Astrocyte (in vitro differentiated cells and primary cell): ENCODE results near the gene SCUBE1. TPM values are rescaled to one million over a fixed set of nuclear protein-coding genes. Genes with fewer than 3 reads are reported as not detected.

Experiments used
- DNase-seq: peaks from one replicate; pipeline ENCODE4 v3.0.0-alpha.2; 2010; ENCODE audit warnings: low read depth
- FAIRE-seq: peaks from 2 replicates; lab custom pipeline; 2011; peaks lifted over from hg19 to GRCh38; lab: Jason Lieb, UNC
- H2AFZ ChIP-seq: 2 replicates; pipeline ENCODE4 v1.6.0; 2012; ENCODE audit warnings: low read depth, low read length, inconsistent platforms
- H3K27ac ChIP-seq: 2 replicates; pipeline ENCODE4 v1.5.1; 2011; ENCODE audit warnings: low read depth, low read length, inconsistent platforms
- H3K27me3 ChIP-seq: 2 replicates; pipeline ENCODE4 v1.6.0; 2011; ENCODE audit warnings: low read length, inconsistent platforms; ENCODE audit not compliant: insufficient read depth
- H3K36me3 ChIP-seq: 2 replicates; pipeline ENCODE4 v1.5.1; 2011; ENCODE audit warnings: low read length, inconsistent platforms; ENCODE audit not compliant: insufficient read depth
- H3K4me1 ChIP-seq: 2 replicates; pipeline ENCODE4 v1.5.1; 2011; ENCODE audit warnings: low read length, inconsistent platforms; ENCODE audit not compliant: insufficient read depth
- H3K4me2 ChIP-seq: 2 replicates; pipeline ENCODE4 v1.6.0; 2012; ENCODE audit warnings: low read length, inconsistent platforms
- H3K4me3 ChIP-seq: 2 replicates; pipeline ENCODE4 v1.5.1; 2011; ENCODE audit warnings: low read depth, mild to moderate bottlenecking, low read length, inconsistent platforms; ENCODE audit not compliant: insufficient read depth
- H3K79me2 ChIP-seq: 2 replicates; pipeline ENCODE4 v1.6.0; 2012; ENCODE audit warnings: mild to moderate bottlenecking, low read length, inconsistent platforms; ENCODE audit not compliant: insufficient read depth
- H3K9ac ChIP-seq: 2 replicates; pipeline ENCODE4 v1.6.0; 2012; ENCODE audit warnings: mild to moderate bottlenecking, low read length, inconsistent platforms
- H3K9me3 ChIP-seq: 2 replicates; pipeline ENCODE4 v1.5.1; 2012; ENCODE audit warnings: low read depth, mild to moderate bottlenecking, low read length, inconsistent platforms; ENCODE audit not compliant: insufficient read depth
- H4K20me1 ChIP-seq: 2 replicates; pipeline ENCODE4 v1.6.0; 2012; ENCODE audit warnings: low read length, inconsistent platforms; ENCODE audit not compliant: insufficient read depth
- H3K27ac Mint-ChIP-seq: one replicate; pipeline ENCODE4 v1.8.0; 2021; ENCODE audit warnings: mild to moderate bottlenecking, mixed read lengths; ENCODE audit not compliant: unreplicated experiment
- H3K27me3 Mint-ChIP-seq: one replicate; pipeline ENCODE4 v1.8.0; 2021; ENCODE audit warnings: low read depth, mixed read lengths; ENCODE audit not compliant: unreplicated experiment
- H3K36me3 Mint-ChIP-seq: one replicate; pipeline ENCODE4 v1.8.0; 2021; ENCODE audit warnings: low read depth, mixed read lengths; ENCODE audit not compliant: unreplicated experiment
- H3K4me1 Mint-ChIP-seq: one replicate; pipeline ENCODE4 v1.8.0; 2021; ENCODE audit warnings: low read depth, mixed read lengths; ENCODE audit not compliant: unreplicated experiment
- H3K4me3 Mint-ChIP-seq: one replicate; pipeline ENCODE4 v1.8.0; 2021; ENCODE audit warnings: mild to moderate bottlenecking, moderate library complexity, mixed read lengths; ENCODE audit not compliant: unreplicated experiment
- H3K9me3 Mint-ChIP-seq: one replicate; pipeline ENCODE4 v1.8.0; 2021; ENCODE audit warnings: mild to moderate bottlenecking, mixed read lengths; ENCODE audit not compliant: unreplicated experiment
- EZH2 ChIP-seq: IDR thresholded peaks from 2 replicates; pipeline ENCODE4 v1.6.1; 2012; ENCODE audit warnings: mild to moderate bottlenecking, low read length, inconsistent platforms; ENCODE audit not compliant: insufficient read depth
- total RNA-seq: library from RNA; stranded (reverse); gene quantifications from 2 replicates; pipeline ENCODE4 v1.2.1, GENCODE V29; 2021
- TF ChIP-seq, protein P1 (sequence below): IDR thresholded peaks from 2 replicates; pipeline ENCODE4 v1.5.1; 2011; ENCODE audit warnings: low read depth, mild to moderate bottlenecking, inconsistent platforms, low read length, moderate library complexity; ENCODE audit not compliant: insufficient read depth

Gene SCUBE1
- total RNA-seq, 1 donor from 2014 or later = 0.07 TPM

DNA sequence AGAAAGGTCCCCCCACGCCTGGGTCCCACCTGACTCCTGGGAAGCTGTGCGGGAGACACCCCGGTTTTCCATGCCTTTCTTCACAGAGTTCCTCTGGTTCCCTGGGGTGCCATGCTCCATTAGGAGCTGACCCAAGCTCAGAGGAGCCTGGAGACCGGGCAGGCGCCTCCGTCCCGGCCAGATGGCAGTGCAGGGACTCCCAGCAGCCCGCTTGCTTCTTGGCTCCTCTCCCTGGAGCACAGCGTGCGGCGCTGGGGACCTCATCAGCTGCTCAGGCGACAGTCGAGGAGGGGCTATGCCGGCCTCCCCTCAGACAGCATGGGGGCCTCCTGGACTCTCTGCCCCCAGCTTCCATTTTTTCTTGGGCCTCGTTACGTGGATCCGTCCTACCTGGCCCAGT lies 143.1 kb downstream of the SCUBE1 start:
- TF ChIP-seq, protein P1, sequence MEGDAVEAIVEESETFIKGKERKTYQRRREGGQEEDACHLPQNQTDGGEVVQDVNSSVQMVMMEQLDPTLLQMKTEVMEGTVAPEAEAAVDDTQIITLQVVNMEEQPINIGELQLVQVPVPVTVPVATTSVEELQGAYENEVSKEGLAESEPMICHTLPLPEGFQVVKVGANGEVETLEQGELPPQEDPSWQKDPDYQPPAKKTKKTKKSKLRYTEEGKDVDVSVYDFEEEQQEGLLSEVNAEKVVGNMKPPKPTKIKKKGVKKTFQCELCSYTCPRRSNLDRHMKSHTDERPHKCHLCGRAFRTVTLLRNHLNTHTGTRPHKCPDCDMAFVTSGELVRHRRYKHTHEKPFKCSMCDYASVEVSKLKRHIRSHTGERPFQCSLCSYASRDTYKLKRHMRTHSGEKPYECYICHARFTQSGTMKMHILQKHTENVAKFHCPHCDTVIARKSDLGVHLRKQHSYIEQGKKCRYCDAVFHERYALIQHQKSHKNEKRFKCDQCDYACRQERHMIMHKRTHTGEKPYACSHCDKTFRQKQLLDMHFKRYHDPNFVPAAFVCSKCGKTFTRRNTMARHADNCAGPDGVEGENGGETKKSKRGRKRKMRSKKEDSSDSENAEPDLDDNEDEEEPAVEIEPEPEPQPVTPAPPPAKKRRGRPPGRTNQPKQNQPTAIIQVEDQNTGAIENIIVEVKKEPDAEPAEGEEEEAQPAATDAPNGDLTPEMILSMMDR = no peak
- no peak for TF ChIP-seq EZH2
- FAIRE-seq (no peak), DNase-seq (no peak)
- H3K9me3 ChIP-seq = no peaks in the 10 kb centered on the region
- Mint-ChIP-seq H3K4me3 (no peak overlapping the region), H3K36me3 (no peaks in the 10 kb centered on the region), H3K27me3 (peaks cover 7% of the 10 kb centered on the region), H3K27ac (no peak overlapping the region), H3K4me1 (no peaks in the 10 kb centered on the region), H3K9me3 (peaks cover 6% of the 10 kb centered on the region)
- no peak overlapping the region for H3K9ac ChIP-seq
- no peaks in the 10 kb centered on the region for H4K20me1 ChIP-seq
- no peaks in the 10 kb centered on the region for H3K36me3 ChIP-seq
- H3K79me2 ChIP-seq = no peaks in the 10 kb centered on the region
- peaks cover 2% of the 10 kb centered on the region for H3K27me3 ChIP-seq
- H3K4me1 ChIP-seq = peaks cover 11% of the 10 kb centered on the region
- H3K27ac ChIP-seq = no peak overlapping the region
- H2AFZ ChIP-seq = no peak overlapping the region
- no peak overlapping the region for H3K4me2 ChIP-seq
- H3K4me3 ChIP-seq = no peak overlapping the region

DNA sequence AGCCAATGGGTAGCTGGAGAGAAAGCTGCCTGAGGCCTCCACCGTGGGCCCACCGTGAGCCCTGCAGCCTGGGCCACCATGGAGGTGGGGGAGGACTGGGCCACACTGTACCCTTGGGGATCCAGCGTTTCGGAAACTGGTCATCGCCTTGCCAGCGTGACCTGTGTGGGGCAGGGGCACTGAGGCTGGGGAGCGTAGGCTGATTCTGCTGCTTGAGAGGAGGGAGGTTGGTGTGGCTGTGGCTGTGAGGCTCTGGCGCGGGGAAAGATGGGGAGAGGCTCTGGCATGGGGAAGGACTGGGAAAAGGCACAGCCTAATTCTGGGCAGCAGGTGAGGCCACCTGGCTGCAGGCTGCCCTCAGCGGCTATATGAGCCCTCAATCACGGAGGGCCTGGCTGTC lies 143.6 kb downstream of the SCUBE1 start:
- Mint-ChIP-seq H3K4me3 (no peak overlapping the region), H3K36me3 (no peaks in the 10 kb centered on the region), H3K4me1 (no peaks in the 10 kb centered on the region), H3K27me3 (peaks cover 7% of the 10 kb centered on the region), H3K27ac (no peak overlapping the region), H3K9me3 (peaks cover 6% of the 10 kb centered on the region)
- Histone ChIP-seq H3K79me2 (no peaks in the 10 kb centered on the region), H3K36me3 (no peaks in the 10 kb centered on the region), H3K9ac (no peak overlapping the region), H3K4me3 (no peak overlapping the region), H3K27me3 (peaks cover 2% of the 10 kb centered on the region), H3K4me2 (no peak overlapping the region), H2AFZ (no peak overlapping the region), H3K27ac (no peak overlapping the region), H3K4me1 (peaks cover 11% of the 10 kb centered on the region), H4K20me1 (no peaks in the 10 kb centered on the region), H3K9me3 (no peaks in the 10 kb centered on the region)
- TF ChIP-seq EZH2 = no peak
- TF ChIP-seq, protein P1 = no peak
- DNase-seq = no peak
- FAIRE-seq = no peak

DNA sequence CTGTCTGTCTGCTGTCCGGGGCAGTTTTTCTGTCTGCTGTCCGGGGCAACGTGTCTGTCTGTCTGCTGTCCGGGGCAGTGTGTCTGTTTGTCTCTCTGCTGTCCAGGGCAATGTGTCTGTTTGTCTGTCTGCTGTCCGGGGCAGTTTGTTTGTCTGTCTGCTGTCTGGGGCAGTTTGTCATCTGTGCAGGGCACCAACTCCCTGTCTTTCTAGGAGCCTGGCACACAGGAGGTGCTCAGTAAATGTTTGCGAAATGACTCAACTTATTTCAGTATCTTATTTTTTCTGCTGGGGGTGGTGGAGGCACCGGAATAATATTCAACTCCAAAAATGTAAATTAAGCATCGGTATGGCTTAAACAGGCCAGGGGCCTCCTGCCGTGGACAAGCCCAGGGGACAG lies 144.2 kb downstream of the SCUBE1 start:
- FAIRE-seq = no peak
- Histone ChIP-seq H2AFZ (no peak overlapping the region), H3K4me1 (peaks cover 11% of the 10 kb centered on the region), H4K20me1 (no peaks in the 10 kb centered on the region), H3K4me3 (no peak overlapping the region), H3K36me3 (no peaks in the 10 kb centered on the region), H3K79me2 (no peaks in the 10 kb centered on the region), H3K27ac (no peak overlapping the region), H3K4me2 (no peak overlapping the region), H3K9ac (no peak overlapping the region), H3K27me3 (peaks cover 2% of the 10 kb centered on the region), H3K9me3 (no peaks in the 10 kb centered on the region)
- Mint-ChIP-seq H3K27ac (no peak overlapping the region), H3K36me3 (no peaks in the 10 kb centered on the region), H3K4me3 (no peak overlapping the region), H3K4me1 (no peaks in the 10 kb centered on the region), H3K9me3 (peaks cover 6% of the 10 kb centered on the region), H3K27me3 (peaks cover 7% of the 10 kb centered on the region)
- TF ChIP-seq EZH2 = no peak
- DNase-seq = no peak
